Mammary epithelial cell (primary cell): ENCODE data around the gene TMEM114.

Experiments used
- CTCF ChIP-seq, 2 donors: IDR thresholded peaks in 1 of 2; conservative IDR thresholded peaks in 1 of 2; 2 replicates each; pipeline ENCODE4 v1.5.1; 2011 to 2012; ENCODE audit warnings: inconsistent platforms in 2 of 2, low read length in 2 of 2, mild to moderate bottlenecking in 2 of 2, control low read depth in 1 of 2, low read depth in 1 of 2; ENCODE audit not compliant: insufficient read depth in 1 of 2; ENCODE audit errors: extremely low read depth in 1 of 2
- EZH2 ChIP-seq: IDR thresholded peaks from 2 replicates; pipeline ENCODE4 v1.6.1; 2012; ENCODE audit warnings: low read length, inconsistent platforms, borderline replicate concordance

GRCh38 chr16:8564934-8565345, 25.4 kb downstream of the TMEM114 start:
- TF ChIP-seq CTCF (conservative IDR thresholded peaks at IDR 0.05 in 1 of 2, IDR thresholded peaks at IDR 0.05 in 1 of 2; ENCODE audit: extremely low read depth in 1 of 2, insufficient read depth in 1 of 2, low read depth in 1 of 2, low read length in 2 of 2) = no peak
- no peak for TF ChIP-seq EZH2
